ENCODE measurements around the gene INPP5D. TPM values are rescaled to one million over a fixed set of nuclear protein-coding genes. Genes with fewer than 3 reads are reported as not detected.
A peak's percentile ranks its signal among the peaks of the same experiment; 100 is the strongest.

The INPP5D gene
- total RNA-seq, 1 donor from 2014 or later, result 8.9 TPM

DNA sequence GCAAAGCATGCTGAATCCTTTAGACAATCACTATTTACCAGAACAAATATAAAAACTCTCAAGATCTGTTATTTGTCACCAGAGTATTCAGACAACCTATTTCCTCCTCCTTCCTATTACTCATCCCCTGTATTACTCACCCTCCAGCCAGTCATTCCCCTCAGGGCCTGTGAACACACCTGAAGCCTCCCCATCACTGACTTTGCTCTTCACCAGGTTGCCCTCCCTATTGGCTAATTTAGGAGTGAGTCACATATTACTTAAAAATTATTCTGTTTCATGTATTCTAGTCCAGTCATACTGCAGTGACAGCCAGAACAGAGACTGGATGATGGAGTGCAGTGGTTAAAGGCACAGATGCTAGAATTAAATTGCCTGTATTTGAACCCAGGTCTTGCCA, 187.6 kb downstream of the INPP5D start:
- H3K9me3 Mint-ChIP-seq, result peaks cover 11% of the 10 kb centered on the region
- H3K36me3 Mint-ChIP-seq, result no peaks in the 10 kb centered on the region
- no peak for DNase-seq (ENCODE audit: low spot score in 2 of 2, unreplicated experiment in 2 of 2)
- no peaks in the 10 kb centered on the region for H3K27me3 Mint-ChIP-seq (ENCODE audit: low read depth)
- H3K27ac Mint-ChIP-seq, result no peak overlapping the region
- peaks cover under 1% of the 10 kb centered on the region for H3K4me1 Mint-ChIP-seq
- no peak overlapping the region for H3K4me3 Mint-ChIP-seq
- TF ChIP-seq, protein P1, sequence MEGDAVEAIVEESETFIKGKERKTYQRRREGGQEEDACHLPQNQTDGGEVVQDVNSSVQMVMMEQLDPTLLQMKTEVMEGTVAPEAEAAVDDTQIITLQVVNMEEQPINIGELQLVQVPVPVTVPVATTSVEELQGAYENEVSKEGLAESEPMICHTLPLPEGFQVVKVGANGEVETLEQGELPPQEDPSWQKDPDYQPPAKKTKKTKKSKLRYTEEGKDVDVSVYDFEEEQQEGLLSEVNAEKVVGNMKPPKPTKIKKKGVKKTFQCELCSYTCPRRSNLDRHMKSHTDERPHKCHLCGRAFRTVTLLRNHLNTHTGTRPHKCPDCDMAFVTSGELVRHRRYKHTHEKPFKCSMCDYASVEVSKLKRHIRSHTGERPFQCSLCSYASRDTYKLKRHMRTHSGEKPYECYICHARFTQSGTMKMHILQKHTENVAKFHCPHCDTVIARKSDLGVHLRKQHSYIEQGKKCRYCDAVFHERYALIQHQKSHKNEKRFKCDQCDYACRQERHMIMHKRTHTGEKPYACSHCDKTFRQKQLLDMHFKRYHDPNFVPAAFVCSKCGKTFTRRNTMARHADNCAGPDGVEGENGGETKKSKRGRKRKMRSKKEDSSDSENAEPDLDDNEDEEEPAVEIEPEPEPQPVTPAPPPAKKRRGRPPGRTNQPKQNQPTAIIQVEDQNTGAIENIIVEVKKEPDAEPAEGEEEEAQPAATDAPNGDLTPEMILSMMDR (IDR thresholded peaks at IDR 0.05; ENCODE audit: unreplicated experiment), result no peak

DNA sequence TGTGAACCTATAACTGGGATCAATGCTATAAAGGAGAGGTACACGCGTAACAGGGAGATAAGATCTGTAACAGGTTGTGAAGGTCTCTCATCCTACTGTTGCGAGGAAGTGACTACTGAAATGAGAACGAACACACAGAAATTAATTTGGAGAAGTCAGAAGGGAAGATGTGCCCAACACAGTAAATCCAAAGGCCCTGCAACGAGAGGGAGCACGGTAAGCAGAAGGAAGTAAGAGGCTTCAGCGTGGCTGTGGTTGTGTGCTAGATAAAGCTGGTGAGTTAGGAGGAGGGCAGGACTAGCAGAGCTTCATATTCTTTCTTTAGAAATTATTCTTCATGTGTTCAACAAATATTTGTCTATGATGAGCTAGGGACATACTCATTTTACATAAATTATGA, 188.9 kb downstream of the INPP5D start:
- Mint-ChIP-seq H3K4me1 (peaks cover 11% of the 10 kb centered on the region), H3K27me3 (ENCODE audit: low read depth) (no peaks in the 10 kb centered on the region), H3K4me3 (no peak overlapping the region), H3K27ac (no peak overlapping the region), H3K36me3 (no peaks in the 10 kb centered on the region), H3K9me3 (peaks cover 11% of the 10 kb centered on the region)
- no peak for DNase-seq (ENCODE audit: low spot score in 2 of 2, unreplicated experiment in 2 of 2)
- TF ChIP-seq, protein P1 (IDR thresholded peaks at IDR 0.05; ENCODE audit: unreplicated experiment), result no peak

DNA sequence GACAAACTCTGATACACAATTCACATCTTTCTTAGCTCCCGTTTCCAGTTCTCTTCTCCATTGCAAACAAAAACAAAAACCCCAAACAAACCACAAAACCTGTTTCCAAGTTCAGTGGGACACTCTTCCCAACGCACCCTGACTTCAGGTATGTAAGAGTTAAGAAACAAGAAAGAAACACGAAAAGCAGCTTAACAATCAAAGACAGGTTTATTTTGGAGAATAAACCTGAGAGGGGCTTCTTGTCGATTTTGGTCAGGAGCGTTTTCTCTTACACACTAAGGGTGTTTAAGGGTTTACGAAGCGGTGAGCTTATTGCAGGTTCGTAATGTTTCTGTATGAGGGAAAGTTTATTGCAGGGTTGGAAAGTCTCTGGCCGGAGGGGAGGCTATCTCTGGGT, 190.4 kb downstream of the INPP5D start:
- Mint-ChIP-seq H3K4me1 (peaks cover 13% of the 10 kb centered on the region), H3K36me3 (no peaks in the 10 kb centered on the region), H3K9me3 (peaks cover 11% of the 10 kb centered on the region), H3K27me3 (ENCODE audit: low read depth) (no peaks in the 10 kb centered on the region), H3K4me3 (peak overlapping the region; percentile 34), H3K27ac (peak overlapping the region; percentile 84)
- TF ChIP-seq, protein P1 (IDR thresholded peaks at IDR 0.05; ENCODE audit: unreplicated experiment), result no peak
- no peak for DNase-seq (ENCODE audit: low spot score in 2 of 2, unreplicated experiment in 2 of 2)

DNA sequence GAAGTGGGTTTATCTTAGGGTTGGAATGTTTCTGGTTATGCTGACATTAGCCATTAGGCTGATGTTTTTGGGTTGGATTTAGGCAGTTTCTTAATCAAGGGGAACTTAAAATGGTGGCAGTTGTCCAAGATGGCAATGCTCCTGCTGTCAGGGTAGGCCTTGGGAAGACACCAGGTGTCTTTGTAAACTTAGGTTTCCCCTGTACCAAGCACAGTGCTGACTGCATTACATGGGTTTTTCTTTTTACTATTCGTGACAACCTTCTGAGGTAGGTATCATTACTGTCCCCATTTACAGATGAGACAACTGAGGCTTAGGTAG, 190.8 kb downstream of the INPP5D start:
- TF ChIP-seq, protein P1 (IDR thresholded peaks at IDR 0.05; ENCODE audit: unreplicated experiment), result no peak
- Mint-ChIP-seq H3K4me3 (peak overlapping the region; percentile 95), H3K27me3 (ENCODE audit: low read depth) (no peaks in the 10 kb centered on the region), H3K27ac (peak overlapping the region; percentile 84), H3K36me3 (no peaks in the 10 kb centered on the region), H3K9me3 (peaks cover 11% of the 10 kb centered on the region), H3K4me1 (peaks cover 13% of the 10 kb centered on the region)
- no peak for DNase-seq (ENCODE audit: low spot score in 2 of 2, unreplicated experiment in 2 of 2)

DNA sequence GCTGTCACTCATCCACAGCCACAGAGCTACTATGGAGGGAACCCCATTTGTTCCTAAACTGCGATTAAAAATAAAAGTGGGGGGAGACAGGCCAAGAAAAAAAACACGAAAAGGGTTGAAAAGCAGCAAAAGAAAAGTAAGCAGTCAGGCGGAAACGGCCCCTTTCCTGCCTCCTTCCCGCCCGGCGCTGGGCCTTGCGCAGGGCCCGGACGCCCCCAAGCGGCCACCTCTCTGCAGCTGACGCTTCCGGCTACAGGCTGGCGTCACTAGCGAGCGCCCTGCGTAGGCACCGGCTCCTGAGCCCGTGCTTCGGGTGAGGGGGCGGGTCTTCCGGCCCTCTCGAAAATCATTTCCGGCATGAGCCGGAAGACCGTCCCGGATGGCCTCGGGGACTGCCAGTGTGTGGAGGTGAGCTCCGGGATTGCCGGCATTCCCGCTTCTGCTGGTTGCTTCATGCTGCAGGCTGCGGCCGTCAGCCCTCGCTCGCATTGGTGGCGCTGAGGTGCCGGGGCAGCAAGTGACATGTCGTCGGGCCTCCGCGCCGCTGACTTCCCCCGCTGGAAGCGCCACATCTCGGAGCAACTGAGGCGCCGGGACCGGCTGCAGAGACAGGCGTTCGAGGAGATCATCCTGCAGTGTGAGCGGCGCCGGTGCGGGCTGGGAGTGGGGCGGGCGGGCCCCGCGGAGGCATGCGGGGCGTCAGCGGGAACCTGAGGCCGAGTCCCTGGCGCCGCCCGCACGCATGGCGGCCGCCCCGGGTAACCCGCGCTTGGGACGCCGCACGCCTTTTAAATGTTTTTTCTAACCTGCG, 191.4 kb downstream of the INPP5D start, which contains the start of gene ATG16L1:
Gene ATG16L1, plus strand, starts transcription at position 368 of the 811 bp plus-strand sequence. Its CDS starts 155 bp downstream, at position 523.
- H3K4me1 Mint-ChIP-seq, result peaks cover 13% of the 10 kb centered on the region
- peak within 1 kb of the TSS; percentile 95 for H3K4me3 Mint-ChIP-seq
- TF ChIP-seq, protein P1 (IDR thresholded peaks at IDR 0.05; ENCODE audit: unreplicated experiment), result peak; percentile 72
- H3K27me3 Mint-ChIP-seq (ENCODE audit: low read depth), result no peaks in the 10 kb centered on the region
- H3K9me3 Mint-ChIP-seq, result peaks cover 11% of the 10 kb centered on the region
- DNase-seq (ENCODE audit: low spot score in 2 of 2, unreplicated experiment in 2 of 2), result peak; percentile 86 to 93
- H3K27ac Mint-ChIP-seq, result peak within 1 kb of the TSS; percentile 93
- H3K36me3 Mint-ChIP-seq, result peaks cover 3% of the 10 kb centered on the region
